B cell (primary cell): Measurements from ENCODE around the gene TRIM29. TPM values are rescaled to one million over a fixed set of nuclear protein-coding genes. Genes with fewer than 3 reads are reported as not detected.
"Not testable (repeated sequence)": the region's sequence is repeated elsewhere in the genome, so short reads cannot be mapped to it uniquely, and the experiment has no call there.

Source experiments
- ATAC-seq: fragments of 200-7000 bp; cut with Tn5 transposase; one replicate; pipeline ENCODE4 v1.10.0; 2021; ENCODE audit warnings: low read depth, mild to moderate bottlenecking, moderate number of reproducible peaks, moderate library complexity
- CTCF ChIA-PET: fragments of 350-600 bp; sonication (Branson Sonifier 250); formaldehyde crosslinking; loops from one replicate; lab custom pipeline; 2021; ENCODE audit warnings: antibody characterized with exemption, inconsistent platforms; lab: Charles Lee
- POLR2A ChIA-PET: fragments of 350-600 bp; sonication (Branson Sonifier 250); formaldehyde crosslinking; loops from one replicate; lab custom pipeline; 2021; ENCODE audit warnings: antibody characterized with exemption; lab: Charles Lee
- DNase-seq: peaks from one replicate; pipeline ENCODE4 v3.0.0; 2013
- H2AFZ ChIP-seq: 2 replicates; pipeline ENCODE4 v1.6.1; 2012; ENCODE audit warnings: mild to moderate bottlenecking, low read depth, low read length; ENCODE audit not compliant: insufficient read depth, poor library complexity, severe bottlenecking
- H3K27ac ChIP-seq, 2 donors: 1 replicate in 1 of 2; 2 replicates in 1 of 2; pipeline ENCODE4 v1.5.1; 2012 to 2013; ENCODE audit warnings: low read length in 2 of 2, mild to moderate bottlenecking in 2 of 2, moderate library complexity in 1 of 2
- H3K27me3 ChIP-seq, 4 experiments: fragments of 200-600 bp in 1 of 4; sonication (generic) in 1 of 4; replicated peaks in 1 of 4; 1 replicate in 2 of 4; 2 replicates in 2 of 4; pipeline versions ENCODE4 v1.6.1 to v1.7.0; 2013 to 2016; ENCODE audit warnings: low read length in 3 of 4, mild to moderate bottlenecking in 2 of 4, mixed read lengths in 1 of 4, moderate library complexity in 1 of 4; ENCODE audit not compliant: insufficient read depth in 4 of 4, control insufficient read depth in 3 of 4; ENCODE audit errors: control extremely low read depth in 1 of 4
- H3K36me3 ChIP-seq, 2 experiments: replicated peaks in 1 of 2; 1 replicate in 1 of 2; 2 replicates in 1 of 2; pipeline versions ENCODE4 v1.6.1 to v1.7.1; 2013; ENCODE audit warnings: low read length in 1 of 2; ENCODE audit not compliant: insufficient read depth in 2 of 2, control insufficient read depth in 1 of 2; ENCODE audit errors: control extremely low read depth in 1 of 2, extremely low read depth in 1 of 2
- H3K4me1 ChIP-seq, 2 donors: fragments of 200-600 bp in 1 of 2; sonication (generic) in 1 of 2; 1 replicate in 1 of 2; 2 replicates in 1 of 2; pipeline versions ENCODE4 v1.5.1 to v1.6.1; 2013 to 2017; ENCODE audit warnings: low read length in 2 of 2; ENCODE audit not compliant: control insufficient read depth in 2 of 2, insufficient read depth in 2 of 2
- H3K4me2 ChIP-seq: replicated peaks from 2 replicates; pipeline ENCODE3; 2012; ENCODE audit warnings: mild to moderate bottlenecking, low read depth, low read length; ENCODE audit not compliant: poor library complexity, severe bottlenecking
- H3K4me3 ChIP-seq, 5 experiments: fragments of 200-600 bp in 1 of 5; sonication (generic) in 1 of 5; 1 replicate in 3 of 5; 2 replicates in 2 of 5; pipeline versions ENCODE4 v1.5.1 to v1.7.0; 2011 to 2016; ENCODE audit warnings: low read length in 4 of 5, mild to moderate bottlenecking in 4 of 5, low read depth in 2 of 5, control low read depth in 1 of 5, moderate library complexity in 1 of 5; ENCODE audit not compliant: insufficient read depth in 1 of 5; ENCODE audit errors: control extremely low read depth in 1 of 5, extremely low read depth in 1 of 5
- H3K79me2 ChIP-seq: fragments of 200-600 bp; sonication (generic); one replicate; pipeline ENCODE4 v1.6.0; 2016; ENCODE audit warnings: low read length; ENCODE audit not compliant: control insufficient read depth, insufficient read depth
- H3K9ac ChIP-seq: fragments of 200-600 bp; sonication (generic); 2 replicates; pipeline ENCODE4 v1.6.1; 2017; ENCODE audit warnings: mild to moderate bottlenecking, low read length, moderate library complexity
- H3K9me3 ChIP-seq, 3 donors: one replicate each; pipeline versions ENCODE4 v1.6.1 to v1.7.1; 2013; ENCODE audit warnings: low read length in 2 of 3; ENCODE audit not compliant: control insufficient read depth in 2 of 3, insufficient read depth in 1 of 3; ENCODE audit errors: control extremely low read depth in 1 of 3
- H4K20me1 ChIP-seq: 2 replicates; pipeline ENCODE4 v1.6.0; 2012; ENCODE audit warnings: mild to moderate bottlenecking, low read length; ENCODE audit not compliant: insufficient read depth, control insufficient read depth, poor library complexity, severe bottlenecking
- H3K27ac Mint-ChIP-seq: one replicate; pipeline ENCODE4 v1.8.0; 2021; ENCODE audit warnings: mixed read lengths
- H3K27me3 Mint-ChIP-seq: one replicate; pipeline ENCODE4 v1.8.0; 2021; ENCODE audit warnings: mixed read lengths
- H3K4me1 Mint-ChIP-seq: one replicate; pipeline ENCODE4 v1.8.0; 2021; ENCODE audit warnings: mixed read lengths
- H3K4me3 Mint-ChIP-seq: one replicate; pipeline ENCODE4 v1.8.0; 2021; ENCODE audit warnings: mixed read lengths
- H3K9me3 Mint-ChIP-seq: one replicate; pipeline ENCODE4 v1.8.0; 2022; ENCODE audit warnings: mixed read lengths; ENCODE audit not compliant: insufficient read depth
- CTCF ChIP-seq: fragments of 200-600 bp; IDR thresholded peaks from one replicate; pipeline ENCODE4 v1.8.0; 2022; ENCODE audit warnings: antibody characterized with exemption, mild to moderate bottlenecking
- EZH2 ChIP-seq: IDR thresholded peaks from 2 replicates; pipeline ENCODE4 v1.6.1; 2012; ENCODE audit warnings: borderline replicate concordance, low read depth, mild to moderate bottlenecking, moderate library complexity, low read length; ENCODE audit not compliant: insufficient read depth, poor library complexity, severe bottlenecking
- WGBS: methylation state at CpG from one replicate; pipeline ENCODE4 v1.1.5; 2013; ENCODE audit warnings: missing lambda C conversion rate; ENCODE audit not compliant: insufficient coverage; 5-methylcytosine and 5-hydroxymethylcytosine counted together
- intact Hi-C: fragments of 100-400 bp; cut with micrococcal nuclease; formaldehyde crosslinking; loops from one replicate; pipeline ENCODE4 v1.10.0; 2022
- polyA plus RNA-seq: library from polyadenylated mRNA; depleted of rRNA; stranded (reverse); fragments of >200 nt; gene quantifications from 2 replicates; pipeline ENCODE4 v1.2.3, GENCODE V29; 2012
- total RNA-seq, 2 donors: library from RNA; stranded (reverse); fragments of 120-200 nt in 1 of 2; gene quantifications; 1 replicate in 1 of 2; 2 replicates in 1 of 2; pipeline versions ENCODE4 v1.2.3 to v1.2.4, GENCODE V29; 2013 to 2022

The TRIM29 gene
- total and polyA plus RNA-seq, 2 donors (not counting 1 experiment from before 2014, with no cell fraction given) = not detected

GRCh38 chr11:120181376-120181975, 43.6 kb upstream of the TRIM29 start:
- H3K9me3 ChIP-seq = no peaks in the 10 kb centered on the region
- POLR2A ChIA-PET = no interaction called here
- ATAC-seq = no peak
- no peak overlapping the region for H3K9ac ChIP-seq
- no peak overlapping the region for H3K27ac Mint-ChIP-seq
- no peak overlapping the region for H2AFZ ChIP-seq
- TF ChIP-seq EZH2 (no peak), CTCF (no peak)
- no peak overlapping the region for H3K27ac ChIP-seq
- CTCF ChIA-PET = no interaction called here
- H3K36me3 ChIP-seq = no peaks in the 10 kb centered on the region
- no peaks in the 10 kb centered on the region for H3K4me1 Mint-ChIP-seq
- H3K9me3 Mint-ChIP-seq = no peaks in the 10 kb centered on the region
- 81% methylated on average over 9 of the region's 10 CpGs for WGBS
- H3K27me3 ChIP-seq = peaks cover 0 to 10% (median 0%) of the 10 kb centered on the region in 4 experiments
- H4K20me1 ChIP-seq = no peaks in the 10 kb centered on the region
- no peaks in the 10 kb centered on the region for H3K4me1 ChIP-seq
- H3K79me2 ChIP-seq = no peaks in the 10 kb centered on the region
- no peak overlapping the region for H3K4me3 ChIP-seq
- no peak overlapping the region for H3K4me2 ChIP-seq
- intact Hi-C loops = no loop called here
- no peak for DNase-seq
- H3K27me3 Mint-ChIP-seq = peaks cover 33% of the 10 kb centered on the region
- no peak overlapping the region for H3K4me3 Mint-ChIP-seq

DNA sequence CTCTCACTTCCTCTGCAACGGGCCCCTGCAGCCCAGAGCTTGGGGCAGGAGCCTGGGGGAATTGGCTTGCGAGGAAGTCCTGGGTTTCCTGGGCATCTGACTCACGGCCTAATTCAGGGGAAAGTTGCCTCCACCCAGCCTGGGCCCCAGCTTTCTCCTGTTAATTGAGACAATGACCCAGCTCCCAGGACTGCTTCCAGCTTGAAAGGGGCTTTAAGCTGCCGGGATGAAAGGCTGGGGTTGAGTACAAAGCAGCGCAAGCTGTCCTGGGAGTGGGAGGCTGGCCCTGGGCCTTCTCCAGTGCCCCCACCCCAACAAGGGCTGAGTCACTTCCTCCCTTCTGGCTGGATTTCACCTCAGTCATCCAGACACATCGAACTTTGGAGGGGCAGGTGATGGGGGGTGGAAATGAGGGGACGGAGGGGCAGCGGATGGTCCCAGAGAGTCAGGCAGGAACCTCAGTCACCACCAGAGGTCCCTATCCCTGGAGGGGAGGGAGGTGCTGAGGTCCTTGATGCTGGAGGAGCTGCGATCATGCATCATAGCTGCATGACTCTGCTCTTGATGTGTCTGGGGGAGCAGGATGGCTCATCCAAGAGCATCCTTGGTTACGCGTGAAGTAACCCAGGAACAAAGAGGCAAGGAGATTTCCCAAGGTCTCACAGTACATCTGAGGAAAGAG, 42.8 kb upstream of the TRIM29 start:
- DNase-seq (no peak), ATAC-seq (no peak)
- no peak overlapping the region for H2AFZ ChIP-seq
- intact Hi-C loops = no loop called here
- no peak overlapping the region for H3K27ac Mint-ChIP-seq
- no peaks in the 10 kb centered on the region for H4K20me1 ChIP-seq
- no peak overlapping the region for H3K27ac ChIP-seq
- ChIA-PET CTCF (no interaction called here), POLR2A (no interaction called here)
- H3K4me3 ChIP-seq = no peak overlapping the region
- no peak overlapping the region for H3K4me2 ChIP-seq
- TF ChIP-seq EZH2 = no peak
- TF ChIP-seq CTCF = no peak
- H3K9me3 Mint-ChIP-seq = no peaks in the 10 kb centered on the region
- no peaks in the 10 kb centered on the region for H3K4me1 ChIP-seq
- H3K9me3 ChIP-seq = no peaks in the 10 kb centered on the region
- WGBS = 68% methylated on average over 11 of the region's 11 CpGs
- peaks cover 30% of the 10 kb centered on the region for H3K27me3 Mint-ChIP-seq
- H3K4me3 Mint-ChIP-seq = no peak overlapping the region
- no peaks in the 10 kb centered on the region for H3K36me3 ChIP-seq
- H3K4me1 Mint-ChIP-seq = no peaks in the 10 kb centered on the region
- H3K79me2 ChIP-seq = no peaks in the 10 kb centered on the region
- peaks cover 0 to 4% (median under 1%) of the 10 kb centered on the region in 4 experiments for H3K27me3 ChIP-seq
- no peak overlapping the region for H3K9ac ChIP-seq

DNA sequence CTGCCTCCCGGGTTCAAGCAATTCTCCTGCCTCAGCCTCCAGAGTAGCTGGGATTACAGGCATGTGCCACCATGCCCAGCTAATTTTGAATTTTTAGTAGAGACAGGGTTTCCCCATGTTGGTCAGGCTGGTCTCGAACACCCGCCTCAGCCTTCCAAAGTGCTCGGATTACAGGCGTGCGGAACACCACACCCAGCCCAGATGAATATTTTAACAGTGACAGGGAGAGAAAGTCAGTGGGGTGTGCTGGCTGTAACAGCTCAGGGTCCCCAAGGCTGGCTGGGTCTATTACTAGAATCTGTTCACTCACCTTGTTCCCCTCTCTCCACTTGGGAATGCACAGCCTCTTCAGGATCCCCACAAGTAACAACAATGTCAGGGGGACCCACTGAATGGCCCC, 42.1 kb upstream of the TRIM29 start:
- H4K20me1 ChIP-seq, H2AFZ ChIP-seq, ATAC-seq, H3K27ac ChIP-seq, H3K9ac ChIP-seq, H3K9me3 Mint-ChIP-seq, DNase-seq, H3K36me3 ChIP-seq, H3K4me3 Mint-ChIP-seq, POLR2A ChIA-PET, H3K4me2 ChIP-seq, H3K27ac Mint-ChIP-seq, CTCF ChIA-PET, intact Hi-C loops, H3K4me3 ChIP-seq, H3K4me1 ChIP-seq, H3K27me3 ChIP-seq, H3K4me1 Mint-ChIP-seq, H3K9me3 ChIP-seq, H3K79me2 ChIP-seq: not testable (repeated sequence)
- H3K27me3 Mint-ChIP-seq = peaks cover 27% of the 10 kb centered on the region
- WGBS = 97% methylated on average over 5 of the region's 6 CpGs
